Endothelial cell of coronary artery (primary cell): ENCODE data around the gene IGSF9B. TPM values are rescaled to one million over a fixed set of nuclear protein-coding genes. Genes with fewer than 3 reads are reported as not detected.

Experiments
- total RNA-seq: library from RNA; depleted of rRNA; stranded (reverse); fragments of >200 nt; gene quantifications from 2 replicates; pipeline ENCODE4 v1.2.3, GENCODE V29; 2014

IGSF9B gene
- 0.09 TPM in 2 replicates for total RNA-seq

GRCh38 chr11:133956650-133957633 is at the start of gene IGSF9B:
IGSF9B (minus strand) TSS chr11:133956968; CDS start chr11:133956754, 214 bp downstream.

Other genes with a start within 250 kb of the IGSF9B start
- not detected in 2 replicates for gene SPATA19, start 111.5 kb downstream of the IGSF9B start, total RNA-seq
- gene JAM3, start 112.1 kb upstream of the IGSF9B start, total RNA-seq, result 87.6 and 108 TPM in 2 replicates